CD4-positive, alpha-beta T cell treated with Interleukin-15 for 4 hours (primary cell): Measurements from ENCODE around the gene PTBP2.
"Not testable (repeated sequence)": the region's sequence is repeated elsewhere in the genome, so short reads cannot be mapped to it uniquely, and the experiment has no call there.

Experiments
- DNase-seq: peaks from one replicate; pipeline ENCODE4 v3.0.0-alpha.2; 2020; ENCODE audit warnings: low spot score

The PTBP2 gene

DNA sequence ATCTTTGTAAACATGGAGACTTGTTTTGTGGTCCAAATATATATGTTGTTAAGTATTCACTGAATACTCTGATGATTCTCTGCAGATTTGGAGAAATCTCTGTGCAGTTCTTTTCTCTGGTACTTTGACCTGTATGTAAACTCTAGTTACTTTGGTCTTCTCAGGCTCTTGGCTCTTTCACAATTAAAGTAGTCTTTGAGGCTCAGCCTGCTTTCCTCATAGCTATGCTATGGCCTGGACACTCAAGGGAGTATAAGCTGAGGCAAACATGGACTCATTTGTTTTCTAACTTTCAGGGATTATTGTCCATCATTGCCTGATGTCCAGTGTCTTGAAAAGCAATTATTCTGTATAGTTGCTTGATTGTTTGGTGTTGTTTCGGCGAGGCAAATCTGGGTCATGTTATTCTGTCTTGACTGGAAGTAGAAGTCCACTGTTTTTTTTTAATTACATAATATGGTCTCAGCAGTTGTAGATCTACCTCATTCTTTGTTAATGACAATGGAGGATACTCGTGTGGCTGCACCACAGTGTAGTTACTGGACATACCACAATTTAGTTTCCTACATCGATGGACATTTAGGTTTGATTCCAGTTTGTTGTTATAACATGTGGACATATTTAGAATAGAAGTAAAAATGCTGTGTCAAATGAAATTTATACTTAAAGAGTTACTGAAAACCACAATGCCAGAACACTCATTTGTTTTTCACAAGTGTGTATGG is 9.2 kb downstream of the PTBP2 start:
- DNase-seq, result no peak

DNA sequence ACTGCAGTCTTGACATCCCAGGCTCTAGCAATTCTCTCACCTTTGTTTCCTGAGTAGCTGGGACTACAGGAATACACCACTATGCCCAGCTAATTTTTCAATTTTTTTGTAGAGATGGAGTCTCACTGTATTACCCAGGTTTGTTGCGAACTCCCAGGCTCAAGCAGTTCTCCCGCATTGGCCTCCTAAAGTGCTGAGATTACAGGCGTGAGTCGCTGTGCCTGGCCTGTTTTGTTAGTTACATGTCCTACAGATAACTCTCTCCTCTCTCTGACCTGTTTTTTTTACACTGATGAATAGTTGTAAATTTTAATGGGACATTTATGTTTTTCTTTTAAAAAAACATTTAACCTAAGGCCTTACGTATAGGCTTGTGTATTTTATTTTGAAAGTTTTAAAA is 19.8 kb downstream of the PTBP2 start:
- DNase-seq, result no peak

DNA sequence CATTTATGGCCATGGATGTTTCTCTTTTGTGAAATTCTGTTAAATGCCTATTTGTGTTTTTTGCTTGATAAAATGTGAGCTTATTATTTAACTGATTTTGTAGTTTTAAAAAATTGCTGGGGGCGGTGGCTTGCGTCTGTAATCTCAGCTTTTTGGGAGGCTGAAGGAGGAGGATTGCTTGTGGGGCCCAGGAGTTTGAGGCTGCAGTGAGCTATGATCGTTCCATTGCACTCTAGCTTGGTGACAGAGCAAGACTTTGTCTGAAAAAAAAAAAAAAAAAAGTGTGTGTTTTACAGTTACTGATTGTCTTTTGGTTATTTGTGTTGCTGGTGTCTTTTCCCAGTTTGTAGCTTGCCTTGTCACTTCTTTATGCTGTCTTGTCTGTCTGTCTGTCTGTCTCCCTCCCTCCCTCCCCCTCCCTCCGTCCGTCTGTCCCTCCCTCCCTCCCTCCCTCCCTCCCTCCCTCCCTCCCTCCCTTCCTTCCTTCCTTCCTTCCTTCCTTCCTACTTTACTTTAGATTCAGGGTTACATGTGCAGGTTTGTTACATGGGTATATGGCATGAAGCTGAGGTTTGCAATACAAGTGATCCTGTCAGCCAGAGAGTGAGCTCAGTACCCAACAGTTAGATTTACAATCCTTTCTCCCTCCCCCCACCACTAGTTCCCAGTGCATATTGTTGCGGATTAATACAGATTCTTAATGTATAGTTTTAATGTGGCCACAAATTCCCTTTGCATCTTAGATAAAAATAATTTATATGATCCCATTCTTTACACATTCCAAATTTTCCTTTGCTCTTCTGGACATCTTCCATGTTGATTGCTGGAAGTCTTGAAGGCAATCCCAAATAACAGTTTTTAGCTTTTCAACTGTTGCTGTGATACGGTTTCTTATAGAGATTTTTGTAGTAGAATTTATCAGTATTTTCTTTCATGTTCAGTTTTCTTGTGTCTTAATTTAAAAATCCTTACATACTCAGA is 25.1 kb downstream of the PTBP2 start:
- no peak for DNase-seq

DNA sequence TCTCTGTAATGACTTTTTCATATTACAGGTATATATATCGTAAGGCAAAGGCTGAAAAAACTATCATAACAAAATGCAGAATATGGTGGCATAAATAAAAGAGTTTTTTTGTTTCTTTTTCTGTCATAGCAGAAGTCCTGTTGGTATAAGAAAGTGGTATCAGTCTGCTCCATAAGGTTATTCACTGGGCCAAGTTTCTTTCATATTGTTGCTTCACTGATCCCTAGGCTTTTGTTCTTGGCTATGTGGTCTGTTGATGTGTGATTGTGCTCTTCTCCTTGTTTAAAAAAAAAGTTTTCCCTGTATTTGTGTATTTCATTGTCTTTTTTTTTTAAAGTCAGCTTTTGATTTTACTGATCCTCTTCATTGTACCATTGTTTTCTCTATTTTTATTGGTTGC is 26.0 kb downstream of the PTBP2 start:
- DNase-seq, result no peak

DNA sequence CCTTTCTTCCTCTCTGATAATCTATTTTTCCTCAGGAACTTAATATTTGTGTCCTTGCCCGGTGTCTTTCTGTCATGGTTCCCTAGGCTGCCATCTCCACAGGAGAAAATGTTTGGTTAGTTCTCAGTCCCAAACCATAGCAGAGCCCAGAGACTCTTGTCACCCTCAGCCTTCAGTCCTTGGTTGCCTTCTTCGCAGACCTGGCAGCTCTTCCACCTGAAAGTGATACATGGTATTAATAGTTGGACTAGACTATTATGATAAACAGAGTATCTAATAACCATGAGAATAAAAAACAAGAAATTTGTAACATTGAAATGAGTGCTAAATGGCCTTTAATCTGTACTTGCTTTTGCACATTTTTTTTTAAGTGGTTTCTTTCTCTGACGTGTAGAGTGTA is 26.5 kb downstream of the PTBP2 start:
- DNase-seq, result no peak

DNA sequence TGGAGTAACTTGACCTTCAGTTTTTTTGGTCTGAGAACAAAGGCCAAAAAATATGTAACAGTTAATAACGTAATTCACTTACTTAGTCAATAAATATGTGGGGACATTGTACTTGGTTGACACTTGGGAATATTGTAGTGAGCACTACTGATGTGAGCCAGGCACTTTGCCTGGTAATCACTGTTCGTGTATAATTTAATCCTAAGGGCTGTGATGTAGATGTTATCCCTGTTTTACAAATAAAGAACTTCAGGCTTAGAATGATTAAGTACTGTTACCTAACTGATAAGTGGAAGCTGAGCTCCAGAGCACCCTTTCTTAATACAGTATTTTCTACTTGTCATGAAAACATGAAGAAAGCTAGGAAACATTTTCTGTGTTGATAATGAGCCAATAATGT is 28.0 kb downstream of the PTBP2 start:
- no peak for DNase-seq

DNA sequence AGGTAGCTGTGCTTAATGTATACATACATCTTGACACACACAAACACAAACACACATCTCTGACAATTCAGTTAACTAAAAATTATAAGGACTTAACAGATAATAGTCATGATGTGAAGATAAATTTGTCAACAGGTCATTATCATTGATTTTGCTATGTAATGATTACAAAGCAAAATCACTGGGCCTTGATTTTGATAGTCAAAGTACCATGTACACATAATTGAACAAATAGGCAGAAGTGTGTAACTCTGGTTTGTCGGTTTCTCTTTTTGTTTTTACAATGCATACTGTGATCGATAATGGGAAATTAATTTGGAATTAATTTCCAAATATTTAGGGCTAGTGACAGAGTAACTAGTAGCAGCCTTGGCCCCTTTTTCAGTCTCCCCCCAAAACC is 30.8 kb downstream of the PTBP2 start:
- DNase-seq, result no peak

DNA sequence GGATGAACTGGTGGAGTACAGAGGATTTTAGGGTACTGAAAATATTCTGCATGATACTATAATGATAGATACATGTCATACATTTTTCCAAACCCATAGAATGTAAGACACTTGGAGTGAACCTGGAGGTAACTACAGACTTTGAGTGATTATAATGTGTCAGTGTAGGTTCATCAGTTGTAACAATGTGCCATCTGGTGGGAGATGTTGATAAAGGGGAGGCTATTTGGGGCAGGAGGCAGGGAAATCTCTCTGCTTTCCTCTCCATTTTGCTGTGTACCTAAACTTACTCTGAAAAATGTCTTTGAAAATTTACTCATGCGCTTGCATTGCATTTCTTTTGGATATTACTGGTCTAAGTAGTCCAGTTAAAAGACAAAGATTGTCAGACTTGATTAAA is 35.2 kb downstream of the PTBP2 start:
- DNase-seq, result no peak

DNA sequence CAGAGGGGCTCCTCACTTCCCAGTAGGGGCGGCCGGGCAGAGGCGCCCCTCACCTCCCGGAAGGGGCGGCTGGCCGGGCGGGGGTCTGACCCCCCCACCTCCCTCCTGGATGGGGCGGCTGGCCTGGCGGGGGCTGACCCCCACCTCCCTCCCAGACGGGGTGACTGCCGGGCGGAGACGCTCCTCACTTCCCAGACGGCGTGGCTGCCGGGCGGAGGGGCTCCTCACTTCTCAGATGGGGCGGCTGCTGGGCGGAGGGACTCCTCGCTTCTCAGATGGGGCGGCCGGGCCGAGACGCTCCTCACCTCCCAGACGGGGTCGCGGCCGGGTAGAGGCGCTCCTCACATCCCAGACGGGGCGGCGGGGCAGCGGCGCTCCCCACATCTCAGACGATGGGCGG is 41.0 kb downstream of the PTBP2 start:
- not testable (repeated sequence) for DNase-seq

DNA sequence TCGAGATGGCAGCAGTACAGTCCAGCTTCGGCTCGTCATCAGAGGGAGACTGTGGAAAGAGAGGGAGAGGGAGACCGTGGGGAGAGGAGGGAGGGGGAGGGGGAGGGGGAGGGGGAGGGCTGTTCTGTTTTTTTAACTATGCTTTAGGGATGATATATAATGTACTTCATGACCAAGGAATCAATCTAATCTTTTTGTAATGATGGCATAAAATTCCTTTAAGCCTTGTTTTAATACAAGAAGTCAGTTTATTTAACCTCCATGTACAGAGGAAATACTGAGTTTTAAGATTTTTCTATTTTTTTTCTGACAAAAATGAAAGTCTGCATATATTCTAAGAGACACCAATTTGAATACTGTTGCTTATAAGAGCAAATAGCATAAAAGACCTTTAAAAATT is 41.9 kb downstream of the PTBP2 start:
- no peak for DNase-seq

DNA sequence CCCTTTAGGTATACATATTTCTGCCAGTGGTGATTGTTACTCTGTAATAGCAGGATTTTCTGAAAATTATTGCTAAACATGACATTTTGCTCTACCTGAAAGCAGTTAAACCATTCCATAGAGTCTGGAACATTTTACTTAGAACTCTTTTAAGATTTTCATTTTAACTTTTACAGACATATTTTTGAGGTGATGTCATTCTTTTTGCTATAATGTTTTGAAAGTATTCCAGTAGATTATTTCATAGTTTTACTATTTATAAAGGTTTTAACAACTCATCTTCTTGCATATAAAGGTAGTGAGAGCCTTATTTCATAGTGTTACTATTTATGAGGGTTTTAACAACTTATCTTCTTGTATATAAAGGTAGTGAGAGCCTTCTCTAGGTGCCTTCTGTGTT is 42.9 kb downstream of the PTBP2 start:
- no peak for DNase-seq

DNA sequence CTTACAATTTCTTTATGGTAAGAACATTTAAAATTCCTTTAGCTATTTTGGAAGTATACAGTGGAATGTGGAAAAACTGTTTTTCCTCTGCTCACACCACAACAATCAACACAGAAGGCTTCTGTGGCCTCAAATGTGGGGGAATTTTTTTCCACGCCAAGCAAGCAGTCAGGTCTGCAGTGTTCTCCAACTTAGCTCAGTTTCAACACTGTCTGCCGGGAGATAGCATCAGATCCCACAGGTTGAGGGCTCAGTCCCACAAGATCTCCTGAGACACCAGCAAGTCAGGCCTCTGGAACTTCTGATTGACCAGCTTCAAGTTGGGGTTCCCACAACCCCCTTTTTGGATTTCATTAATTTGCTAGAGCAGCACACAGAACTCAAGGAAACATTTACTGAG is 50.3 kb downstream of the PTBP2 start:
- DNase-seq, result no peak

DNA sequence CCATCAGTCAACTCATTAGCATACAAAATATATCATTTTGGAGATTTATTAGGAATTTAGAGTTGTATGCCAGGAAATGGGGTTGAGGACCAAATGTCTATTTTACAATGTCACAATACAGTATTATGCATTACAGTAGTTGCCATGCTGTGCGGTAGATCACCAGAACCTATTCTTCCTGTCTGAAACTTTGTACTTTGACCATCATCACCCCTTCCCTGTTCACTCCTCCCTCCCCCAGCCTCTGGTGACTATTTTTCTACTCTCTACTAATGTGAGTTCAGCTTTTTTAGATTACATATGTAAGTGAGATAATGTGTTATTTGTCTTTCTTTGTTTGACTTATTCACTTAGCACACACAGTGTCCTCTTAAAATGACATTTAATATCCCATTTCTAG is 50.8 kb downstream of the PTBP2 start:
- DNase-seq, result no peak

DNA sequence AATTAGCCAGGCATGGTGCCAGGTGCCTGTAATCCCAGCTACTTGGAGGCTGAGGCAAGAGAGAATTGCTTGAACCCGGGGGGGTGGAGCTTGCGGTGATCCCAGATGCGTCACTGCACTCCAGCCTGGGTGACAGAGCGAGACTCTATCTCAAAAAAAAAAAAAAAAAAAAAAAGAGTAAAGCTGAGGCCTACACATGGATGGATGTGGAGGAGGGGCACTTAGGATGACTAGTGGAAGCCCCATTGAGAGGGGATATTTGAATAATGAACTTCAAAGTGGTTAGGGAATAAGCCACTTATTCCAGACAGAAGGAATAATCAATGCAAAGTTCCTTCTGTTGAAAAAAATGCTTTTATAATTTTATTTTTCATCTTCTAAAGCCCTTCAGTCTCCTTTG is 51.4 kb downstream of the PTBP2 start:
- DNase-seq, result no peak

DNA sequence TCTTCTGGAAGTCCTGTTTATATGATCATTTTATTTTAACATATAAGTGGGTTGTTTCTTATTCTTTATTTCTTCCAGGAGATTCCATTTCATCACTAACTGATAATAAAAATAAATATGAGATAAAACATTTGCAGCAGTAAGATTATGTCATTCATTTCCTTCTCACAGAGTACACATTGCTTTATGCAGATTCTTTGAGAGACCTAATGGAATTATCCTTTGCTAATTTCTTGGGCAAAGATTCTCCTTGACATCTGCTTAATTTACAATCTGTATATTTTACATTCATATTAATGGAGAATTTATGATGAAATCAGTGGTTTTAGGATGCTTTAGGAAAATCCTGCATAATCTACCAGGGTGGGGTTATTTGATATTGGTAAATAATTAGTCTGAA is 60.6 kb downstream of the PTBP2 start:
- no peak for DNase-seq

DNA sequence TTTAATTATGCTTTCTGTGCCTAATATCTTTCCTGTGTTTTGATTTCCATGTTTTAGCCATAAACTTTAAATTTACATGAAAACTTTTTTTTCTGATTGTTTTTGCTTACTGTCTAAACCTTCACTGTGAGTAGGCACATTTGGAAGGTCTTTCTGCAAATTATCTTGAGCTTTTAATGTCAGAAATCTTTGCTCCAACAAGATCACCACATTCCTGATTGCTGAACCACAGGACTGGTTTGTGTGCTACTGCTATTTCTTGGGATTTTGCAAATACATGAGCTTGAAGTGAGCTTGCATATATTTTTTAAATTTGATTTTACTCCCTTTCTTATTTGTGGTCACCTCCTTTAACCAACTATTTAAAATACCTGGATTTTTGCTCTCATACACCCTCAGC is 61.3 kb downstream of the PTBP2 start:
- DNase-seq, result no peak

DNA sequence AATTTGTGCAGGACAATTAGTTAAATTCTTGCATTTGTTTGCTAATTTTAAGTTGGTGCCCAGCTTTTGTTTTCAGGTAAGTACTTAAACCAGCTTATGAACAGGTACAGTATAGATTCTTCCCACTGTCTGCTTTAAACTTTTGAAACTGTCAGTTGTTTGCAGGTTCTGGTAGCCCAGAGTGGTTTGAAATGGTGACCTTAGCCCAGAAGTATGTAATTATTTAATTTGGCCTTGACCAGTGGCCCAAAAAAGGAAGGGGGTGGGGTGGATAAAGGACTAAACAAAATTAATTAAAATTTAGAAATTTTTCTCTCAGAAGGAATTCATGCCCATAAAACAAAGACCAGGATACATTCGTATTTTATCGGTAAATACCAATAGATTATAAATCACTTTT is 69.0 kb downstream of the PTBP2 start:
- no peak for DNase-seq

DNA sequence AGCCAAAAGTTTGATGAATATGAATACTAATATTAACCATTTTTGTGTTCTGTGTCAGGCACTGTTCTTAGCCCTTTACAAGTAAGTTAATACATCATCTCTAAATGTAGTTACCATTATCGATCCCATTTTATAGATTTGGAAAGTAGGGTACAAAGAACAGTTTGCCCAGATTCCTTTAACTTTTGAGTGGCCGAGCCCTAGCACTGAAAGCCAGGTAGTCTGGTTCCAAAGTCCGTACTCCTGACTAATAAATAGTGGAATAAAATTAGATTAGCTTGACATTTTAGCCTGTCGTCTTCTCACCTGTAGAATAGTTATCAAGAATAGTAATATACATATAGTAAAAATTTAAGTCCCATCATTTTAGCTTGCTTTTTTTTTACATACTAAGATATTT is 70.6 kb downstream of the PTBP2 start:
- DNase-seq, result no peak

DNA sequence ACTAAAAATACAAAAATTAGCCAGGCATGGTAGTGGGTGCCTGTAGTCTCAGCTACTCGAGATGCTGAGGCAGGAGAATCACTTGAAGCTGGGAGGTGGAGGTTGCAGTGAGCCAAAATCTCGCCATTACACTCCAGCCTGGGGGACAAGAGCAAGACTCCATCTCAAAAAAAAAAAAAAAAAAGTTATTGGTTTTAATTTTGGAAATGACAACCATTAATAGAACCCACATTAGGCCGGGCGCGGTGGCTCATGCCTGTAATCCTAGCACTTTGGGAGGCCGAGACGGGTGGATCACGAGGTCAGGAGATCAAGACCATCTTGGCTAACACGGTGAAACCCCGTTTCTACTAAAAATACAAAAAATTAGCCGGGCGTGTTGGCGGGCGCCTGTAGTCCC is 80.1 kb downstream of the PTBP2 start:
- DNase-seq, result not testable (repeated sequence)

DNA sequence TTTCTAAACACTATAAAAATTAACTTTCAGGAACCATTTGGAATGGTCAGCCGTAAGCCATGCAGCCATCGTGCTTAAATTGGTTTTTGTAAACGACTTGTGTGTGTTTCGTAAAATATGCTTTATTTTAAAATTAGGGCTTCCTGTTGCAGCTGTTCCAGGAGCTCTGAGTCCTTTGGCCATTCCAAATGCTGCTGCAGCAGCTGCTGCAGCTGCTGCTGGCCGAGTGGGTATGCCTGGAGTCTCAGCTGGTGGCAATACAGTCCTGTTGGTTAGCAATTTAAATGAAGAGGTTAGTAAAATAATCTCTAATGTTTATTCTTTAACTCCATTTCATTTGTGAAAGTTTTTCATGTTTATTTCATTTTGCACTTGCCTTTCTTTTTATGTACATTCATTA is 83.1 kb downstream of the PTBP2 start:
- DNase-seq, result no peak

DNA sequence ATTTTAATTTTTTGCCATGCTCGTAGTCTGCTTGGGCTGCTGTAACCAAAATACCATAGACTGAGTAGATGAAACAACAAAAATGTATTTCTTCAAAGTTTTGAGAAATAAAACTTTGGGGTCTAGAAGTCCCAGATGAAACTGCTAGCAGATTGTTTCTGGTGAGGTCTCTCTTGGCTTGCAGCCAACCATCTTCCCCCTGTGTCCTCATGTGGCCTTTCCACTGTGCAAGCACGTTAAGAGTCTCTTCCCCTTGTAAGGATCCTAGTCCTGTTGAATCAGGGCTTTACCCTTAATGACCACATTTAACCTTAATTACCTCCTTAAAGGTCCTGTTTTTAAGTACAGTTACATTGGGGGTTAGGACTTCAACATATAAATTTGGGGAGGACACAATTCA is 86.6 kb downstream of the PTBP2 start:
- DNase-seq, result no peak

DNA sequence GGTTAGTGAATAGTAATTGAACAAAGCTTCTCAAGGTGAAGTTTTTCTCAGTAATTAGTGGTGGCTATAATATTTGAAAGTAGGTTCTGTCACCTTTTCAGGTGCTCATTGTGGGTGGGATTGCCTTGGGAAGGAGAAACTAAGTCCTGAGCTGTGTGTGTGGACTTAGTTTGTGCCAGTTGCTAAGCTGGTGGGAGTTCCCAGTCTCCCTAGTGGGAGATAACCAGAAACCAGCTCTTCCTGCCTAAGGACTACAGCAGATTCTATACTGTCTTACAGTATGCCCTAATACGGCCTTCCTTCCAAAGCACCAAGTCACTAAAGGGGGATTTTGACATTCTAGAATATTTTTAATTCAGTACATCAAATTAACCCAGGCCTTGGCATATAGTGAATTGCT is 94.3 kb downstream of the PTBP2 start:
- no peak for DNase-seq

DNA sequence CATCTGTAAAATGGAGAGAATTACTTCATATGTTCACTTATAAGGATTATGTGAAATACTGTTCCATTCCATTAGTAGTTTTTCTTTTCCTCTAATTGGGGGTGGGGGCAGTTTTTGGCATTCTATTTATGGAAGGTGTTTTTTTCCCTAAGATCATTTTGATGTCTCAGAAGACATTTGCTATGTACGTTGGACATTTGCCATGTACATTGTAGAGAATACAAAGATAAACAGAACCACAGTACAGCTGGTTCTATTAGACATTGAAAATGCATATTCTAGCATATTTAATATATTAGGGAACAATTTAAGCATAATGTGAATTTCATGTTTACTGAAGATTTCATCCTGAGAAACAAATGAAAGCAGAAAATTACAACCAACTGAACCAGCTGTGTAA is 98.5 kb downstream of the PTBP2 start:
- no peak for DNase-seq

DNA sequence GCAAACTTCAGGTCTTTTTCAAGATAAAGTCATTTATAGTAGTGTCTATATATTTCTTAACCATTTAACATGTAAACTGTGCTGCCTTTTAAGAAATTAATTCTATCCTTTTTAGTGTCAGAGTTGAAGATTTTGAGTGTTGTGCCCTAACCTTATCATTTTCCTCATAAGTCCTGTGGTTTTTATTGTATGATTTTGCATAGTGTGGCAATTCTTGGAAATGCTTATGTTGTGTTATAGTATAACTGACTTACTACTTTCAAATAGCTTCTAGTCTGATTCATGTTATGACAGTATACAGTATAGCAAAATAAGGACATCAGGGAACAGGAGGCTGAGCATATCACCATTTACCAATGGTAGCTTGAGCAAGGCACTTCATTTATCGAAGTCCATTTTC is 99.1 kb downstream of the PTBP2 start:
- DNase-seq, result no peak
